DMS79 (cell line): ENCODE results near the gene IL11.

Experiments
- DNase-seq: peaks from one replicate; lab custom pipeline; 2025; lab: John Stamatoyannopoulos, UW

Gene IL11

GRCh38 chr19:55391191-55391670 lies 21.0 kb upstream of the IL11 start:
- no peak for DNase-seq

GRCh38 chr19:55390461-55390880 lies 20.2 kb upstream of the IL11 start:
- no peak for DNase-seq

- DNase-seq: no peak
Observed at GRCh38 chr19:55389386-55390317, 19.4 kb upstream of the IL11 start.

GRCh38 chr19:55387736-55388497 lies 17.7 kb upstream of the IL11 start:
- DNase-seq: no peak

- DNase-seq: no peak
Observed at GRCh38 chr19:55386493-55386971, 16.3 kb upstream of the IL11 start.

- peak; percentile 97 for DNase-seq
Observed at GRCh38 chr19:55385724-55386492, 15.6 kb upstream of the IL11 start, which contains the start of gene RPL28. RPL28 (plus strand) TSS chr19:55385932; CDS start chr19:55386358, 426 bp downstream.

GRCh38 chr19:55384920-55385723 lies 14.9 kb upstream of the IL11 start:
- DNase-seq: peak; percentile 90

GRCh38 chr19:55384131-55384919 lies 14.1 kb upstream of the IL11 start, which contains the start of gene TMEM238:
TMEM238 (minus strand) TSS chr19:55384292; CDS start chr19:55384259, 33 bp downstream.
- peak; percentile 33 for DNase-seq

GRCh38 chr19:55383279-55384130 lies 13.2 kb upstream of the IL11 start:
- DNase-seq: peak; percentile 35

- no peak for DNase-seq
Observed at GRCh38 chr19:55382522-55383054, 12.3 kb upstream of the IL11 start.

GRCh38 chr19:55382013-55382412 lies 11.8 kb upstream of the IL11 start:
- no peak for DNase-seq

- DNase-seq: no peak
Observed at GRCh38 chr19:55379174-55379573, 8.9 kb upstream of the IL11 start.

GRCh38 chr19:55377356-55378131 lies 7.3 kb upstream of the IL11 start:
- no peak for DNase-seq

GRCh38 chr19:55376241-55376933 lies 6.1 kb upstream of the IL11 start, which contains the start of gene TMEM190:
TMEM190 (plus strand) TSS chr19:55376826; CDS start chr19:55376854, 28 bp downstream.
- no peak for DNase-seq

GRCh38 chr19:55373993-55374757 lies 3.9 kb upstream of the IL11 start:
- no peak for DNase-seq

GRCh38 chr19:55373306-55373992 lies 3.2 kb upstream of the IL11 start:
- no peak for DNase-seq
